GM10266 (cell line): ENCODE measurements around the gene VAMP7.
"Not testable (repeated sequence)": the region's sequence is repeated elsewhere in the genome, so short reads cannot be mapped to it uniquely, and the experiment has no call there.

ENCODE experiments used
- DNase-seq: peaks from one replicate; pipeline ENCODE4 v3.0.0; 2012; ENCODE audit errors: extremely low spot score
- CTCF ChIP-seq: IDR thresholded peaks from 2 replicates; pipeline ENCODE4 v1.5.1; 2012; ENCODE audit warnings: mild to moderate bottlenecking, low read depth; ENCODE audit not compliant: control insufficient read depth, insufficient read depth; ENCODE audit errors: missing control alignments

Gene VAMP7

DNA sequence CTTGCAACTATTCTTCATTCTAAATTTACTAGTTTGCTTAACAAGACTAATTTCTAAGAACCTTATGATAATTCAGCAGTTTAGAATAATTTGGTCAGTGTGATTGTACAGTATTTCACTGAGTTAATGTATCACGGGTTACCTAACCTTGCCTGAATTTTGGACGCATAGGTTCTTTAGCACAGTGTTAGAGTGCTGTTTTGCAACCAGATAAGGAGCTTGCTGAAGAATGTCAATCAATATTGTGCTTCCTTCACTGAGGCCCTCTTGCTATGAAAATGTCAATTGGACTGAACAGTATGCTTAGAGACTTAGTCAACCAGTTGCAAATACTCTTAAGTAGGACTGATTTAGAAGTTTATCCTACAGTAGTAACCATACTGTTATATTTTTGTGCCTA, 19.6 kb downstream of the VAMP7 start:
- no peak for TF ChIP-seq CTCF
- DNase-seq, result no peak

DNA sequence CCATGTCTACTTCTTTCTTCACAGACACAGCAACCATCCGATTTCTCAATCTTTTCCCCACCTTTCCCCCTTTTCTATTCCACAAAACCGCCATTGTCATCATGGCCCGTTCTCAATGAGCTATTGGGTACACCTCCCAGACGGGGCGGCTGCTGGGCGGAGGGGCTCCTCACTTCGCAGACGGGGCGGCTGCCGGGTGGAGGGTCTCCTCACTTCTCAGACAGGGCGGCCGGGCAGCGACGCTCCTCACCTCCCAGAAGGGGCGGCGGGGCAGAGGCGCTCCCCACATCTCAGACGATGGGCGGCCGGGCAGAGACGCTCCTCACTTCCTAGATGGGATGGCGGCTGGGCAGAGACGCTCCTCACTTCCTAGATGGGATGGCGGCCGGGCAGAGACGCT, 26.5 kb downstream of the VAMP7 start:
- not testable (repeated sequence) for DNase-seq

DNA sequence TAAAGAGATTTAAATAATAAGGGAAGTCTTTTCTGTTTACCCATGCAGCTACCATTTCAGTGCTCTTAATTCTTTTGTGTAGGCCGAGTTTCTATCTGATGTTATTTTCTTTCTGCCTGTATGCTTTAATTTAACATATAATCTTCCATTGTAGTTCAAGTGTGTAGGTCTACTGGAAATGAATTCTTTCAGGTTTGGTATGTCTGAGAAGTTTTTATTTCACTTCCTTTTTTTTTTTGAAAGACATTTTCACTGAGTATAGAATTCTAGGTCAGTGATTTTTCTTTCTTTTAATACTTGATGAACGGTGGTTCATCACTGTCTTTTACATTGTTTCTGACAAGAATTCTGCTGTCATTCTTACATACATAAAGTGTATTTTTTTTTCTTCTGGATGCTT, 42.1 kb downstream of the VAMP7 start:
- no peak for DNase-seq
- no peak for TF ChIP-seq CTCF

DNA sequence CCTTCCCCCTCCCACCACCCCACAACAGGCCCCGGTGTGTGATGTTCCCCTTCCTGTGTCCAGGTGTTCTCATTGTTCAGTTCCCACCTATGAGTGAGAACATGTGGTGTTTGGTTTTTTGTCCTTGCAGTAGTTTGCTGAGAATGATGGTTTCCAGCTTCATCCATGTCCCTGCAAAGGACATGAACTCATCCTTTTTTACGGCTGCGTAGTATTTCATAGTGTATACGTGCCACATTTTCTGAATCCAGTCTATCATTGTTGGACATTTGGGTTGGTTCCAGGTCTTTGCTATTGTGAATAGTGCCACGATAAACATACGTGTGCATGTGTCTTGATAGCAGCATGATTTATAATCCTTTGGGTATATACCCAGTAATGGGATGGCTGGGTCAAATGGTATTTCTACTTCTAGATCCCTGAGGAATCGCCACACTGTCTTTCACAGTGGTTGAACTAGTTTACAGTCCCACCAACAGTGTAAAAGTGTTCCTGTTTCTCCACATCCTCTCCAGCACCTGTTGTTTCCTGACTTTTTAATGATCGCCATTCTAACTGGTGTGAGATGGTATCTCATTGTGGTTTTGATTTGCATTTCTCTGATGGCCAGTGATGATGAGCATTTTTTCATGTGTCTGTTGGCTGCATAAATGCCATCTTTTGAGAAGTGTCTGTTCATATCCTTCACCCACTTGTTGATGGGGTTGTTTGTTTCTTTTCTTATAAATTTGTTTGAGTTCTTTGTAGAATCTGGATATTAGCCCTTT, 49.9 kb downstream of the VAMP7 start:
- DNase-seq, result not testable (repeated sequence)

GRCh38 chrX:155938132-155938531, 57.0 kb downstream of the VAMP7 start:
- TF ChIP-seq CTCF, result no peak
- no peak for DNase-seq

GRCh38 chrX:155949098-155949497, 68.0 kb downstream of the VAMP7 start:
- no peak for DNase-seq
- no peak for TF ChIP-seq CTCF

- TF ChIP-seq CTCF, result no peak
- DNase-seq, result no peak
Observed at GRCh38 chrX:155951237-155951789, 70.2 kb downstream of the VAMP7 start.

DNA sequence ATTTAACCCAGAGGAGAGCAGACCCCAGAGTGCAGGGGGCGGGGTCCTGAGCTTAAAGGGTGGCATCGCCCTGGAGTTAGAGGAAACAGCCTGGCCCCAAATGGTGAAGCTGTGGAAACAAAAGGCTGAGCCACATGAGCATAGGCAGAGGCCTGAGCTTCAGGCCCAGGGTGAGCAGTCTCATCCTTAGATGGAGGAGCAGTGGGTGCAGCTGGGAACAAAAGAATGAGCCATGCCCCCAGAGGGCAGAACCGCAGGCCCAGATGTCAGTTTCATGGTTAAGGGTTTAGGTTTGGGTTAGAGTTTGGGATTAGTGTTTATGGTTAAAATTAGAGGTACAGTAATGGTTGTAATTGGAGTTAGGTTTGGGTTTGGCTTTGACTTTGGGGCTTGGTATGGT, 71.9 kb downstream of the VAMP7 start:
- DNase-seq, result no peak
- TF ChIP-seq CTCF, result no peak
